Breast epithelium (tissue), 3 donors: ENCODE data around the gene MAST4.

Experiments used
- POLR2AphosphoS5 ChIP-seq, 3 donors: sonication (generic); formaldehyde crosslinking; IDR thresholded peaks; one replicate each; pipeline ENCODE4 v1.6.1; 2017; ENCODE audit warnings: antibody characterized with exemption in 3 of 3
- TF ChIP-seq, protein P1 (sequence below), 3 donors: fragments of 450-650 bp; IDR thresholded peaks; one replicate each; pipeline ENCODE4 v1.5.1; 2016 to 2017; ENCODE audit warnings: antibody characterized with exemption in 3 of 3, mild to moderate bottlenecking in 3 of 3, moderate library complexity in 3 of 3

DNA sequence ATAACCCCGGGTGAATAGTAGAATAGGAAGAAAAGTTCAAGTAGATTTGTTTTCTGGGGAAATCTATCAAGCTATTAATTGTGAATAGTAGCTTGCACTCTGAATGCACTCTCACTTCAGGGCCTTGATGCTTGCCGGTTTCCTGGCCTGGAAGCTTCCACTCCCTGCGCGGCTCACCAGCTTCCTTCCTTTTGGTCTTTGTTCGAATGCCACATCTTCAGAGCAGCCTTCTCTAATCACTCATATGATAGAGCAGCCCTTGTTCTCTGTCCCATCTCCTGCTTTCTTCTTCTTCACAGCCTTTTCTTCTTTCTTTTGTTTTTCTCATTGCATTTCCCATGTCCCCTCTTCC lies 146.7 kb downstream of the MAST4 start:
- TF ChIP-seq, protein P1, sequence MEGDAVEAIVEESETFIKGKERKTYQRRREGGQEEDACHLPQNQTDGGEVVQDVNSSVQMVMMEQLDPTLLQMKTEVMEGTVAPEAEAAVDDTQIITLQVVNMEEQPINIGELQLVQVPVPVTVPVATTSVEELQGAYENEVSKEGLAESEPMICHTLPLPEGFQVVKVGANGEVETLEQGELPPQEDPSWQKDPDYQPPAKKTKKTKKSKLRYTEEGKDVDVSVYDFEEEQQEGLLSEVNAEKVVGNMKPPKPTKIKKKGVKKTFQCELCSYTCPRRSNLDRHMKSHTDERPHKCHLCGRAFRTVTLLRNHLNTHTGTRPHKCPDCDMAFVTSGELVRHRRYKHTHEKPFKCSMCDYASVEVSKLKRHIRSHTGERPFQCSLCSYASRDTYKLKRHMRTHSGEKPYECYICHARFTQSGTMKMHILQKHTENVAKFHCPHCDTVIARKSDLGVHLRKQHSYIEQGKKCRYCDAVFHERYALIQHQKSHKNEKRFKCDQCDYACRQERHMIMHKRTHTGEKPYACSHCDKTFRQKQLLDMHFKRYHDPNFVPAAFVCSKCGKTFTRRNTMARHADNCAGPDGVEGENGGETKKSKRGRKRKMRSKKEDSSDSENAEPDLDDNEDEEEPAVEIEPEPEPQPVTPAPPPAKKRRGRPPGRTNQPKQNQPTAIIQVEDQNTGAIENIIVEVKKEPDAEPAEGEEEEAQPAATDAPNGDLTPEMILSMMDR (IDR thresholded peaks at IDR 0.05), result no peak
- TF ChIP-seq POLR2AphosphoS5 (IDR thresholded peaks at IDR 0.05), result no peak
